DOHH2 (cell line): Measurements from ENCODE around the gene VAC14.

ENCODE experiments used
- H3F3A ChIP-seq: fragments of 200-600 bp; sonication (generic), shearing (Covaris generic); 2 replicates; pipeline ENCODE4 v1.6.0; 2016; ENCODE audit warnings: antibody characterized with exemption, mild to moderate bottlenecking; ENCODE audit not compliant: control insufficient read depth, insufficient read depth
- H3K27ac ChIP-seq: fragments of 200-600 bp; sonication (generic); 2 replicates; pipeline ENCODE4 v1.5.1; 2014; ENCODE audit warnings: low read depth, mild to moderate bottlenecking, low read length, moderate library complexity
- H3K27me3 ChIP-seq: fragments of 200-600 bp; sonication (generic); 2 replicates; pipeline ENCODE4 v1.6.1; 2014; ENCODE audit warnings: mild to moderate bottlenecking, low read length, mixed read lengths; ENCODE audit not compliant: control insufficient read depth
- H3K36me3 ChIP-seq: fragments of 200-600 bp; sonication (generic); 2 replicates; pipeline ENCODE4 v1.6.1; 2014; ENCODE audit warnings: mild to moderate bottlenecking, low read length, moderate library complexity, mixed read lengths; ENCODE audit not compliant: control insufficient read depth
- H3K4me1 ChIP-seq: fragments of 200-600 bp; sonication (generic); 2 replicates; pipeline ENCODE4 v1.6.1; 2014; ENCODE audit warnings: mild to moderate bottlenecking, low read length, mixed read lengths; ENCODE audit not compliant: control insufficient read depth
- H3K4me2 ChIP-seq: fragments of 200-600 bp; sonication (generic); 2 replicates; pipeline ENCODE4 v1.6.0; 2014; ENCODE audit warnings: mild to moderate bottlenecking, low read length, moderate library complexity
- H3K4me3 ChIP-seq: fragments of 200-600 bp; sonication (generic); 2 replicates; pipeline ENCODE4 v1.5.1; 2014; ENCODE audit warnings: mild to moderate bottlenecking, low read length, mixed read lengths
- H3K79me2 ChIP-seq: fragments of 200-600 bp; sonication (generic); 2 replicates; pipeline ENCODE4 v1.6.1; 2014; ENCODE audit warnings: mild to moderate bottlenecking, low read length, mixed read lengths; ENCODE audit not compliant: control insufficient read depth
- H3K9me2 ChIP-seq: fragments of 200-600 bp; sonication (generic); replicated peaks from 2 replicates; pipeline ENCODE4 v1.6.1; 2014; ENCODE audit warnings: mild to moderate bottlenecking, low read length, mixed read lengths; ENCODE audit not compliant: control insufficient read depth
- H3K9me3 ChIP-seq: fragments of 200-600 bp; sonication (generic); 2 replicates; pipeline ENCODE4 v1.6.1; 2014; ENCODE audit warnings: antibody characterized with exemption, low read length, mixed read lengths; ENCODE audit not compliant: control insufficient read depth, insufficient read depth
- H4K20me1 ChIP-seq: fragments of 200-600 bp; sonication (generic); 2 replicates; pipeline ENCODE4 v1.6.0; 2014; ENCODE audit warnings: low read depth, mild to moderate bottlenecking, antibody characterized with exemption, low read length, moderate library complexity; ENCODE audit not compliant: control insufficient read depth, insufficient read depth
- EZH2phosphoT487 ChIP-seq: fragments of 200-600 bp; sonication (generic); IDR thresholded peaks from 2 replicates; pipeline ENCODE4 v1.6.1; 2017; ENCODE audit warnings: borderline replicate concordance, mild to moderate bottlenecking, antibody characterized with exemption, low read length, moderate library complexity, mixed read lengths
- TF ChIP-seq, protein P1 (sequence below): fragments of 200-600 bp; sonication (generic); IDR thresholded peaks from one replicate; pipeline ENCODE4 v1.5.1; 2014; ENCODE audit warnings: antibody characterized with exemption, mild to moderate bottlenecking, low read depth, low read length; ENCODE audit not compliant: poor library complexity, severe bottlenecking

Gene VAC14

DNA sequence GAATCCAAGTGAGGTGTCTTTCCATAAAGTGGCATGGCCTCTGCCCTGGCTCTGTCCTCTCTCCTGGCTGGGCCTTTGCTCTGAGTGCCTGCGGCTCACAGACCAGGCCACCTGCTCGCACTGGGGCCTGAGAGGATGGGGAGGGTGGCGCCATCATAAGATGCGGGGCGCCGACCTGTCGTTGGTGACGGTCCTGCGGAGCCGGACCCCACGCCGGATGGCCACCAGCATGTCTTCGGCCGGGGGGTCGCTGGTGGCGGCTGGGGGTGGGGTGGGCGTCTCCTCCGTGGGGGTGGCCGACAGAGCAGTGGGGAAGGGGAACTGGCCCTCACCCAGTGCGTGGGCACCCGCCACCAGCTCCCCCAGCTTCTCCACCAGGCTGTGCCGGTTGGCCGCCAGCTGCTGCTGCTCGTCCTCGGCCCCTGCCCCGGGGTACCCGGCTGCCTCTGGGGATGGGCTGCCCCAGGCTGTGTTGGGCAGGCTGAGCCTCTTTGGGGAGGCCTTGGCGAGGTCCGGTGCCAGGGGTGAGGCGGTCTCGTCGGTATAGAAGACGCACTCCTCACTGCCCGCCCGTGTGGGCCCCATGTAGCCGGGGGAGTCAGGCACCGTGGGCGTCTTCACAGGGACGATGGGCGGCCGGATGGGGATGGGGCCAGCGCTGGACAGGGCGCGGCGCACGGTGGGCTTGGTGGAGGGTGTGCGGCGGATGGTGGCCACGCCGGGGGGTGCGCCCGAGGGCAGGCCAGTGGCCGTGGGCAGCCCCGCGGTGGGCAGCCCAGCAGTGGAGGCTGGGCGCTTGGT, 137.2 kb downstream of the VAC14 start:
- H3K27me3 ChIP-seq: no peaks in the 10 kb centered on the region
- no peaks in the 10 kb centered on the region for H3K36me3 ChIP-seq
- no peak overlapping the region for H3K4me2 ChIP-seq
- no peaks in the 10 kb centered on the region for H3K9me2 ChIP-seq
- no peaks in the 10 kb centered on the region for H4K20me1 ChIP-seq
- H3K9me3 ChIP-seq: no peaks in the 10 kb centered on the region
- H3K79me2 ChIP-seq: no peaks in the 10 kb centered on the region
- H3K4me1 ChIP-seq: no peaks in the 10 kb centered on the region
- no peak overlapping the region for H3K27ac ChIP-seq
- H3F3A ChIP-seq: no peaks in the 10 kb centered on the region
- no peak overlapping the region for H3K4me3 ChIP-seq
- TF ChIP-seq EZH2phosphoT487: no peak
- TF ChIP-seq, protein P1, sequence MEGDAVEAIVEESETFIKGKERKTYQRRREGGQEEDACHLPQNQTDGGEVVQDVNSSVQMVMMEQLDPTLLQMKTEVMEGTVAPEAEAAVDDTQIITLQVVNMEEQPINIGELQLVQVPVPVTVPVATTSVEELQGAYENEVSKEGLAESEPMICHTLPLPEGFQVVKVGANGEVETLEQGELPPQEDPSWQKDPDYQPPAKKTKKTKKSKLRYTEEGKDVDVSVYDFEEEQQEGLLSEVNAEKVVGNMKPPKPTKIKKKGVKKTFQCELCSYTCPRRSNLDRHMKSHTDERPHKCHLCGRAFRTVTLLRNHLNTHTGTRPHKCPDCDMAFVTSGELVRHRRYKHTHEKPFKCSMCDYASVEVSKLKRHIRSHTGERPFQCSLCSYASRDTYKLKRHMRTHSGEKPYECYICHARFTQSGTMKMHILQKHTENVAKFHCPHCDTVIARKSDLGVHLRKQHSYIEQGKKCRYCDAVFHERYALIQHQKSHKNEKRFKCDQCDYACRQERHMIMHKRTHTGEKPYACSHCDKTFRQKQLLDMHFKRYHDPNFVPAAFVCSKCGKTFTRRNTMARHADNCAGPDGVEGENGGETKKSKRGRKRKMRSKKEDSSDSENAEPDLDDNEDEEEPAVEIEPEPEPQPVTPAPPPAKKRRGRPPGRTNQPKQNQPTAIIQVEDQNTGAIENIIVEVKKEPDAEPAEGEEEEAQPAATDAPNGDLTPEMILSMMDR: no peak

DNA sequence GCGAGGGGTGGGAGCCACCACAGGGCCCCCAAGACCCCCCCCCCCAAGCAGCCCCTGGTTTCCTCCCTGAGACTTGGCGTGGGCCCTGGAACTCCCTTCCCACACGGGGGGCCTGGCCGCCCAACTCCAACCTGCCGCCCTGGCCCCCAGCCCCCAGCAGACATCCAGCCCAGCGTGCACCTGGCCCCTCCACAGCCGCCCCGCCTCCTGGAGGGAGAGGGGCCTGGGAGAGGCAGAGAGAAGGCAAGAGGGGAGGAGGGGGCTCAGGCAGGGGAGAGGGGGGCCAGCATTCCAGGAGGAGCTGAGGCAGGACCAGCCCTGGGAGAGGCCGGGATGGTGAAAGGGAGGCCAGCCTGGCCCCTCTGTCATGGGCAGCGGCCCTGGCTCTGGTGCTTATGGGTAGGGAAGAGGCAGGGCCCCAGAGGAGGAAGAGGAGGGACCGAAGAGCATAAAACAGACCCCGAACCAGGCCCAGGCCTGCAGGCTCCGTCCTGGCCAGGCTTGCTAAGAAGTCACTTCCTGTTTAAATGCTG, 137.9 kb downstream of the VAC14 start:
- Histone ChIP-seq H3K4me1 (no peaks in the 10 kb centered on the region), H3K9me2 (no peaks in the 10 kb centered on the region), H3K36me3 (no peaks in the 10 kb centered on the region), H3K79me2 (no peaks in the 10 kb centered on the region), H3K9me3 (no peaks in the 10 kb centered on the region), H3K4me3 (no peak overlapping the region), H3K4me2 (no peak overlapping the region), H4K20me1 (no peaks in the 10 kb centered on the region), H3K27me3 (no peaks in the 10 kb centered on the region), H3F3A (no peaks in the 10 kb centered on the region), H3K27ac (no peak overlapping the region)
- TF ChIP-seq, protein P1: no peak
- TF ChIP-seq EZH2phosphoT487: no peak

DNA sequence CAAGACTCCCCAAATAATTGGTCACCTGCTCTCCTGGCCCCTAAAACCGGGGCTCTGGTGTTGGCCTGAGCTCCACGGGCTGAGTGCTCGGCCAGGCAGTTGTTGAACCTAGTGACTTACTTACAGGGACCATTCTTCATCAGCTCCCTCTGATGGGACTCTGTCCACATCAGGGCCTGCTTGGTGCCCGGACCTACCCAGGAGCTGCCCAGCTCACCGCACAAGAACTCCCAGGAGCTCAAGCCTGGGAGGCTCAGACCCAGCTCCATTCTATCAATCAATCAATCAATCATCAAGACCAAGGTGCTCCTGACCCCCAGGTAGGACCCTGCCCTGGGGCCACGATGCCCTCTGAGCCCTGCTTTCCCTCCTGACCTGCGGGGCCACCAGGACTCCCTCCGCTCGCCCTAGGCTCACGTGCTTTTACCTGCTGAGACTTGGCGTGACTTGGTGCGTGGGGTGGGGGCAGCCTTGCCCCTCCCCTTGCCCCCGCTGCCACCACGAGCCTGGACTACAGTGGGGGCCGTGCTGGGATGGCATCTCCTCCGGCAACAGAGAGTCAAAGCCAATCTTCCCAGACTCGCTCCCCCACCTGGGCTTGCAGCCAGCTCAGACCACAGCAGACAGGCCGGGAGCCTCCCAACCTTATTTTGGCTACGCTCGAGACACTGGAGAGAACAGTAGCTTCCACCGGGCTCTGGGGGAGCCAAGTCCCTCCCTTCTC, 138.9 kb downstream of the VAC14 start:
- H3K79me2 ChIP-seq: no peaks in the 10 kb centered on the region
- H3F3A ChIP-seq: no peaks in the 10 kb centered on the region
- H3K9me2 ChIP-seq: no peaks in the 10 kb centered on the region
- no peak overlapping the region for H3K4me3 ChIP-seq
- no peak overlapping the region for H3K27ac ChIP-seq
- no peaks in the 10 kb centered on the region for H3K4me1 ChIP-seq
- no peak for TF ChIP-seq EZH2phosphoT487
- TF ChIP-seq, protein P1: no peak
- no peaks in the 10 kb centered on the region for H4K20me1 ChIP-seq
- H3K36me3 ChIP-seq: no peaks in the 10 kb centered on the region
- no peak overlapping the region for H3K4me2 ChIP-seq
- H3K9me3 ChIP-seq: no peaks in the 10 kb centered on the region
- H3K27me3 ChIP-seq: no peaks in the 10 kb centered on the region
